Tibial nerve (tissue), 4 donors: ENCODE measurements around the gene OR51S1. TPM values are rescaled to one million over a fixed set of nuclear protein-coding genes. Genes with fewer than 3 reads are reported as not detected.
"Not testable (repeated sequence)": the region's sequence is repeated elsewhere in the genome, so short reads cannot be mapped to it uniquely, and the experiment has no call there.

Source experiments
- DNase-seq, 2 donors: peaks; one replicate each; pipeline ENCODE4 v3.0.0-alpha.2; 2019; ENCODE audit warnings: low spot score in 2 of 2
- H3K27ac ChIP-seq, 4 donors: fragments of 200-600 bp; sonication (generic) in 3 of 4; one replicate each; pipeline ENCODE4 v1.5.1; 2017 to 2019; ENCODE audit warnings: mild to moderate bottlenecking in 1 of 4
- H3K27me3 ChIP-seq, 2 donors: fragments of 200-600 bp; sonication (generic) in 1 of 2; one replicate each; pipeline versions ENCODE4 v1.5.1 to v1.6.0; 2017 to 2019
- H3K36me3 ChIP-seq, 3 donors: fragments of 200-600 bp; sonication (generic); one replicate each; pipeline ENCODE4 v1.5.1; 2018 to 2019
- H3K4me1 ChIP-seq, 4 donors: fragments of 200-600 bp; sonication (generic) in 3 of 4; one replicate each; pipeline ENCODE4 v1.5.1; 2017 to 2019
- H3K4me3 ChIP-seq, 4 donors: fragments of 200-600 bp; sonication (generic) in 3 of 4; one replicate each; pipeline ENCODE4 v1.5.1; 2017 to 2019; ENCODE audit warnings: mild to moderate bottlenecking in 1 of 4, moderate library complexity in 1 of 4
- H3K9me3 ChIP-seq, 4 donors: fragments of 200-600 bp; sonication (generic) in 3 of 4; one replicate each; pipeline ENCODE4 v1.5.1; 2017 to 2019
- CTCF ChIP-seq, 5 experiments: fragments of 200-600 bp in 3 of 5; fragments of 450-650 bp in 2 of 5; sonication (generic) in 3 of 5; IDR thresholded peaks; one replicate each; pipeline ENCODE4 v1.5.1; 2016 to 2019; ENCODE audit warnings: antibody characterized with exemption in 5 of 5, mild to moderate bottlenecking in 3 of 5, moderate library complexity in 2 of 5
- EP300 ChIP-seq, 2 donors: sonication (generic); formaldehyde crosslinking; IDR thresholded peaks; one replicate each; pipeline ENCODE4 v1.6.1; 2017; ENCODE audit warnings: antibody characterized with exemption in 2 of 2, mild to moderate bottlenecking in 1 of 2
- POLR2A ChIP-seq, 2 donors: fragments of 450-650 bp; IDR thresholded peaks; one replicate each; pipeline ENCODE4 v1.6.1; 2017; ENCODE audit warnings: antibody characterized with exemption in 2 of 2, mild to moderate bottlenecking in 2 of 2, moderate library complexity in 2 of 2
- WGBS, 2 donors: methylation state at CpG; one replicate each; pipeline ENCODE4 v1.1.5; 2018; 5-methylcytosine and 5-hydroxymethylcytosine counted together
- total RNA-seq, 4 donors: library from RNA; depleted of rRNA; stranded (reverse); fragments of >200 nt; gene quantifications; one replicate each; pipeline ENCODE4 v1.1.0, GENCODE V29; 2016

The OR51S1 gene
- total RNA-seq, 4 donors from 2014 or later: not detected

- Histone ChIP-seq H3K9me3 (no peaks in the 10 kb centered on the region), H3K27ac (no peak overlapping the region), H3K4me1 (no peaks in the 10 kb centered on the region), H3K36me3 (no peaks in the 10 kb centered on the region), H3K27me3 (no peaks in the 10 kb centered on the region), H3K4me3 (no peak overlapping the region)
- DNase-seq: no peak
- 91 to 96% methylated on average over 2 of the region's 2 CpGs for WGBS, 2 donors
- TF ChIP-seq CTCF (IDR thresholded peaks at IDR 0.05) (no peak), POLR2A (IDR thresholded peaks at IDR 0.05) (no peak), EP300 (IDR thresholded peaks at IDR 0.05) (no peak)
These were observed 39.8 kb downstream of the OR51S1 start for GRCh38 chr11:4809246-4809645.

GRCh38 chr11:4808476-4808875, 40.5 kb downstream of the OR51S1 start:
- no peak for TF ChIP-seq CTCF (IDR thresholded peaks at IDR 0.05)
- TF ChIP-seq POLR2A (IDR thresholded peaks at IDR 0.05): no peak
- TF ChIP-seq EP300 (IDR thresholded peaks at IDR 0.05): no peak
- Histone ChIP-seq H3K27me3 (no peaks in the 10 kb centered on the region), H3K4me1 (no peaks in the 10 kb centered on the region), H3K9me3 (no peaks in the 10 kb centered on the region), H3K27ac (no peak overlapping the region), H3K4me3 (no peak overlapping the region), H3K36me3 (no peaks in the 10 kb centered on the region)
- 100% methylated on average over 1 of the region's 1 CpG for WGBS, 2 donors
- no peak for DNase-seq

- Histone ChIP-seq H3K27me3 (no peaks in the 10 kb centered on the region), H3K4me1 (no peaks in the 10 kb centered on the region), H3K36me3 (no peaks in the 10 kb centered on the region), H3K27ac (no peak within 1 kb of the TSS), H3K9me3 (no peaks in the 10 kb centered on the region), H3K4me3 (no peak within 1 kb of the TSS)
- 88 to 90% methylated on average over 3 of the region's 3 CpGs for WGBS, 2 donors
- no peak for DNase-seq
- TF ChIP-seq CTCF (IDR thresholded peaks at IDR 0.05): no peak
These were observed 44.7 kb downstream of the OR51S1 start, which contains the start of gene OR52R1 for GRCh38 chr11:4804280-4804679. TSS of gene OR52R1 (minus strand) at chr11:4804380. CDS start at chr11:4804380, 0 bp downstream.

GRCh38 chr11:4801316-4801715, 47.7 kb downstream of the OR51S1 start:
- H3K36me3 ChIP-seq, H3K27ac ChIP-seq, H3K27me3 ChIP-seq, H3K9me3 ChIP-seq, DNase-seq, H3K4me1 ChIP-seq, H3K4me3 ChIP-seq: not testable (repeated sequence)
- 83 to 89% methylated on average over 5 of the region's 5 CpGs for WGBS, 2 donors

- Histone ChIP-seq H3K4me3 (no peak overlapping the region), H3K27me3 (no peaks in the 10 kb centered on the region), H3K27ac (no peak overlapping the region), H3K4me1 (no peaks in the 10 kb centered on the region), H3K9me3 (no peaks in the 10 kb centered on the region), H3K36me3 (no peaks in the 10 kb centered on the region)
- WGBS, 2 donors: 74 to 75% methylated on average over 6 of the region's 6 CpGs
- TF ChIP-seq EP300 (IDR thresholded peaks at IDR 0.05) (no peak), CTCF (IDR thresholded peaks at IDR 0.05) (no peak)
- no peak for DNase-seq
These were observed 50.4 kb downstream of the OR51S1 start for GRCh38 chr11:4798427-4799183.

Other genes with a start within 250 kb of the OR51S1 start
- gene TRIM68, start 241.0 kb downstream of the OR51S1 start, total RNA-seq: 10 to 100 TPM in 3 of 4 donors, 1 to 10 TPM in 1; 8.1 to 14.2 (median 11.8) TPM
- not detected for gene OR51D1, start 211.7 kb downstream of the OR51S1 start, total RNA-seq
- under 1 TPM; 0.21 to 0.39 (median 0.26) TPM for gene OR51E1, start 205.2 kb downstream of the OR51S1 start, total RNA-seq
- under 1 TPM in 2 of 4 donors, not detected in 2; 0.20 to 0.42 TPM for gene OR51E2, start 151.4 kb downstream of the OR51S1 start, total RNA-seq
- not detected for gene MMP26, start 144.4 kb downstream of the OR51S1 start, total RNA-seq
- gene OR51F1, start 79.3 kb downstream of the OR51S1 start, total RNA-seq: not detected
- gene OR52R1, start 44.8 kb downstream of the OR51S1 start, total RNA-seq: not detected
- not detected for gene OR51F2, start 27.9 kb downstream of the OR51S1 start, total RNA-seq
- gene OR51T1, start 32.7 kb upstream of the OR51S1 start, total RNA-seq: not detected
- gene OR51A7, start 54.6 kb upstream of the OR51S1 start, total RNA-seq: not detected
- not detected for gene OR51G2, start 70.1 kb upstream of the OR51S1 start, total RNA-seq
- not detected for gene OR51G1, start 75.1 kb upstream of the OR51S1 start, total RNA-seq
- not detected for gene OR51A4, start 98.4 kb upstream of the OR51S1 start, total RNA-seq
- not detected for gene OR51A2, start 106.5 kb upstream of the OR51S1 start, total RNA-seq
- not detected for gene OR51L1, start 145.6 kb upstream of the OR51S1 start, total RNA-seq
- gene OR52J3, start 197.3 kb upstream of the OR51S1 start, total RNA-seq: not detected
- not detected for gene OR52E2, start 210.4 kb upstream of the OR51S1 start, total RNA-seq
- not detected for gene OR52E1, start 220.4 kb upstream of the OR51S1 start, total RNA-seq